ENCODE data around the gene GPR35.
A peak's percentile ranks its signal among the peaks of the same experiment; 100 is the strongest.

GPR35 gene

DNA sequence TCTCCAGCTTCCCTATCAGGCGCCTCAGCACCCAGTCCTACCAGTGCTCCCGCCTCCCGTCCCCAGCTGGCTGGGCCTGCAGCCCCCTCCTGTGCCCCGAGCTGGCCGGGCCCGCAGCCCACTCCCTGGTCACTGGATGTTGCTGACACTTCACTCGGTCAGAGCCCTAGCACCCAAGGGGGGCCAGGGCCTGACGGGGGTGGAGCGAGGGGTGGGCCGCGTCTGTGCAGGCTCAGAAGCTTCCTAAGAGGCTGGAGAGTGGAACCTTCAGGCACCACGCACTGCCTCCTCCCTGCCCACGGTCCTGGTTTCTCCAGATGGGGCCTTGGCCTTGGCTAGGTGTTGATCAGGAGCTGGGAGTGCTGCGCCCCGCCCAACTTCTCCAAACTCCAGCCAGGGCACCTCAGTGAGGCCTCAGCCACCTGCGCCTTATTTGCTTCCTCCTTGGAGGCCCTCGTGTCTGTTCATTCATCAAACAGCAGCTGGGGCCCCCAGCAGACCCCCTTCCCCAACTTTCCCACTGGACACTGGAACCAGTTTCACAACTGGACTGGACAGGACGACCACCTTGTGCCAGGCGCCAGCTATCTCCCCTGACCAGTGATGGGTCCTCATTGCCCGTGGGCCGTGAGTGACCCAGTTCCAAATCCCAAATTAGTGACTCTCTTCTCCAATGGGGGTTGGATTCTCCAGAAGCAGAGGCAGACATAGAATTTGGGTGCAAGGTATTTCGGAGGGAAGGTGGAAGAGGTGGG lies 22.0 kb upstream of the GPR35 start:
- no peak for DNase-seq

GRCh38 chr2:240603846-240604245 lies 21.4 kb upstream of the GPR35 start:
- no peak for DNase-seq

- DNase-seq, result peak in 1 of 2 donors; percentile 33
Observed at GRCh38 chr2:240604291-240604938, 20.9 kb upstream of the GPR35 start.

DNA sequence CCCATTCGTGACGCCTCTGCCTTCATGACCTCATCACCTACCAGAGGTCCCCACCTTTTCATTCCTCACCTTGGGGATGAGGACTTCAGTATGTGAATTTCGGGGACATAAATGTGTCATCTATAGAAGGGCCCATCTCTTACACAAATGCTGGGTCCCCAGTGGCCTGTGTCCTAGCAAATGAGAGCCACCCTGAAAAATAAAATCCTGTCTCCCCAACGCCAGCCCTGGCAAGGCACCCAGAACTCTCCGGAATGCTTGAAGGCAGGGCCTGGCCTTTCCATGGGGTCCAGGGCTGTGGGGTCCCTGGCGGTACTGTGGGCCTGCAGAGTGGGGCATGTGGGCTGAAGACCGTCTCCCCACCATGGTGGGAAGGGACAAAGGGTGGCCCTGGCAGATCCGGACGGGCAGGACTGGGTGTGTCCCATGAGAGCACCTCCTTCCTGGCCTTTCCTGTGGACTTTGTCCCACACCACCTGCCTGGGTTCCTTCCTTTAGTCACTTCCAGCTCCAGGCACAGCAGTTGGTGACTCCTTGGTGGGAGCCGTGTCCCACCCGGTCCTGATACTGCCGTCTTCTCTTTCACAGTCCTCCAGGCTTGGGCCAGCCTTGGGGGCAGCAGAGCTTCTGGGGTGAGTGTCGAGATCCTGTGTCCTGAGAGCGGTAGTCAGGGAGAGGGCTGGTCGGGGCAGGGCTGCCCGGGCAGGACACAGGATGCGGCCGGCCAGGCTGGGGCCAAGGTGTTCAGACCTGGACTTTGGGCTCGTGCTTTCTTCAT lies 20.2 kb upstream of the GPR35 start:
- DNase-seq, result no peak

GRCh38 chr2:240605867-240606743 lies 19.2 kb upstream of the GPR35 start:
- DNase-seq, result no peak

DNA sequence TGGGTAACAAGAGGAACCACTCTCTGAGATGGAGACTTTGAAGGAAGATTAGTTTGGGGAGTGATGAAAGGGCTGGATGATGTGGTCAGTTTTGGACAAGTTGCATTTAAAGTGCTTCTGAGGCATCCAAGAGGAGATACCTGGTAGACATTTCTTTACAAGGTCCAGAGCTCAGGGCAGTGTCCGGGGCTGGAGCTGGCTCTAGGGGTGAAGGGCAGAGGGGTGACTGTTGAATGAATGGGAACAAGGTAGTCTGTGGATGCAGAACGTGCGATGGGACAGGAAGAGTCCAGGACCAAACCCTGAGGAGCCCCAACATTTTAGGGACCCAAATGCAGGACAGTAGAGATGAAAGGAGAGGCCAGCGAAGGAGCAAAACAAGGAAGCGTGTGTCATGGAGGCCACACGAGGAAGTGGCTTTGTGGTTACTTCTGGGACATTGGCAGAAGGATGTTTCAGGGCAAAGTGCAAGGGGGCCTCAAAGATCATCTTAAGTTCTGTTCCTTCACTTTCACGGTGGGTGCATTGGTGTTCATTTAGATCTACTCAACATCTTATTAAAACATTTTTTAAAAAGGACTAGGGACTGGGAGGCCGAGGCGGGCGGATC lies 13.6 kb upstream of the GPR35 start:
- no peak for DNase-seq

GRCh38 chr2:240613781-240614180 lies 11.5 kb upstream of the GPR35 start:
- no peak for DNase-seq

- no peak for DNase-seq
Observed at GRCh38 chr2:240614391-240614790, 10.9 kb upstream of the GPR35 start.

DNA sequence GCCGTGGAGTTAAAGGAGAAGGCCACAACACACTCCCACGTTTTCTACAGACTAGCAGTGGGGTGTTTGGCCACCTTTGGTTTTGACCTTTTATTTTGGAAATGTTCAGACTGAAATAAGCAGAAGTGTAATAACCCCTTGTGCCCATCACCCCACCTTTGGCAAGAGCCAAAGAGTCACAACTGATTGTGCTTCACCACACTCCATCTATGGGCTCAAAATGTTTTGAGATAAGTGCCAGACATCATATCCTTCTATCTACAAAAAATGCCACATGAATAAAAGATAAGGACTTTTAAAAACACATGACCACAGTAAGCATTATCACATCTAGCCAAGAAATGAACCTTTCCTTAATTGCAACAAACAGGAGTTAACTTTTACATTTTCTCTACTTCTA lies 9.9 kb upstream of the GPR35 start:
- DNase-seq, result no peak

DNA sequence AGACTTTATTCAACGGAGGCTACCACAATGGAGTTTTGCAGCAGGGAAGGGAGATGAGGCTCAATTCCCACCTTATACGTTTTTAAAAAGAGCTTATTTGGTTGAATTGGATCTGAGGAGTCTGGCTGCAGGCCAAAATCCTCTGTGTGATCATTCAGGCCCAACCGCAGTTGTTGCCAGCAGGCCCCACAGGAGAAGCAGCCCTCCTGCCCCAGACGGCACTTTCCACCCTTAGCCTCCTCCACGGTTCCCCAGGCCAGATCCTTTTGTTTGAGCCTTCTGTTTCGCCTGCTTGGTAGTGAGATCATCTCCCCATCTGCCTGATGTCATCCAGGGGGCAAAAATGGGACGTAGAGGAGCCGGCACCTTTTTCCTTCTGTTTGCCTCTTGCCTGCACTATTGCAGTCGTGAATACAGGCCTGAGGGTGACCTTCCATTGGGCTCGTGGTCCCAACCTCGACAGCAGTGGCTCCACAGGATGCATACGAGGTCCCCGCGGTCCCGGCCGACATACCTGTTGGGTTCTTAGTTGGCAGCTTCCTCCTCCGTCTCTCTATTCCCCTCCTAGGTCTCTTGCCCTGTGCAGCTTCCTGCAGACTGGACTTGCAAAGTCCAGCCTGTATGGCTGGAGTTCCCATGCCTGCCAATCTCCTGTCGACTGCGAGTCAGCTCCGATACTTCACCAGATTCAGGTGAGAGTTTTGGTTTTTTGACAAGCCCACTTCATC lies 9.3 kb upstream of the GPR35 start:
- DNase-seq, result no peak

GRCh38 chr2:240616860-240617666 lies 8.2 kb upstream of the GPR35 start:
- peak in 1 of 2 donors; percentile 1 for DNase-seq

- no peak for DNase-seq
Observed at GRCh38 chr2:240618776-240619175, 6.5 kb upstream of the GPR35 start.

- peak in 1 of 2 donors; percentile 1 for DNase-seq
Observed at GRCh38 chr2:240619506-240620148, 5.7 kb upstream of the GPR35 start.

GRCh38 chr2:240620149-240620731 lies 5.0 kb upstream of the GPR35 start:
- DNase-seq, result peak in 1 of 2 donors; percentile 0

GRCh38 chr2:240620859-240621258 lies 4.4 kb upstream of the GPR35 start:
- DNase-seq, result peak in 1 of 2 donors; percentile 23

GRCh38 chr2:240622060-240622411 lies 3.2 kb upstream of the GPR35 start:
- no peak for DNase-seq

- DNase-seq, result peak; percentile 59 to 62
Observed at GRCh38 chr2:240622531-240623235, 2.6 kb upstream of the GPR35 start.

DNA sequence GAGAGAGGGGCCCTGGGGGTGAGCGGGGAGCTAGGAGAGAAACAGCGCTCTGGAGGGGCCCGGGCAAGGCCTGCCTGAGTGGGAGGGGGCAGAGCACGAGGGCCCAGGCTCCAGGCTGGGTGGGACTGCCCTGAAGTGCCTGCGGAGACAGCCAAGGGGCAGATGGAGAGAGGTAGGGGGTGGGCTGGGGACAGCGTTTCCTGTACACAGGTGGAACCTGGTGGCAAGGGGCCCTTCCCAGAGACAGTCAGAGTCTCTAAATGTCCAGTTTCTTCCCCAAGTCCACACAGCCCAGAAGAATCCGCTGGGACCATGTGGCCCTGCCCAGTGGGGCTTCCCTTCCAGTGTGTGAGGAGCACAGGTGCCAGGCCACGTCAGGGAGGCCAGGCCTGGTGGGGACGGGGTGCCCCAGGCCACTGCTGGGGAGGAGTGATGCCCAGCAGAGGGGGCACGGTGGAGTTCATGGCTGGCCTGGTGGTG lies 1.7 kb upstream of the GPR35 start:
- no peak for DNase-seq

Data from CD4-positive, alpha-beta T cell treated with Interferon alpha-2 for 1 hour (primary cell).